ENCODE results near the gene ANKS1A. TPM values are rescaled to one million over a fixed set of nuclear protein-coding genes. Genes with fewer than 3 reads are reported as not detected.

ANKS1A gene
- total RNA-seq, 4 donors from 2014 or later = 5.3 to 8.6 (median 7.0) TPM

- TF ChIP-seq POLR2A (IDR thresholded peaks at IDR 0.05) (no peak), CTCF (IDR thresholded peaks at IDR 0.05 in 4 of 5, conservative IDR thresholded peaks at IDR 0.05 in 1 of 5) (no peak)
- Histone ChIP-seq H3K4me1 (peaks cover 36 to 42% of the 10 kb centered on the region in 2 donors), H3K9me3 (no peaks in the 10 kb centered on the region), H3K4me3 (no peak overlapping the region), H3K27me3 (no peaks in the 10 kb centered on the region), H3K36me3 (peaks cover 0 to 4% of the 10 kb centered on the region in 2 donors), H3K27ac (peak overlapping the region; percentile 24 to 72 (median 40))
- ATAC-seq = no peak
- in situ Hi-C loops (cut with MboI; ENCODE audit: low sequenced_read_pairs in 4 of 4) (no loop called here), intact Hi-C loops (cut with DNase I; ENCODE audit: low total_unique reads) (no loop called here)
- no peak for DNase-seq
Observed at GRCh38 chr6:35051997-35052583, 163.0 kb downstream of the ANKS1A start.

GRCh38 chr6:35052694-35053565 lies 163.9 kb downstream of the ANKS1A start:
- intact Hi-C loops (cut with DNase I; ENCODE audit: low total_unique reads) = no loop called here
- H3K4me1 ChIP-seq = peaks cover 28 to 34% of the 10 kb centered on the region in 2 donors

GRCh38 chr6:35053701-35054100 lies 164.6 kb downstream of the ANKS1A start:
- no peaks in the 10 kb centered on the region for H3K27me3 ChIP-seq
- in situ Hi-C loops (cut with MboI; ENCODE audit: low sequenced_read_pairs in 4 of 4) = no loop called here
- H3K9me3 ChIP-seq = no peaks in the 10 kb centered on the region
- intact Hi-C loops (cut with DNase I; ENCODE audit: low total_unique reads) = no loop called here
- H3K36me3 ChIP-seq = peaks cover 0 to 7% of the 10 kb centered on the region in 2 donors
- TF ChIP-seq CTCF (IDR thresholded peaks at IDR 0.05 in 4 of 5, conservative IDR thresholded peaks at IDR 0.05 in 1 of 5) = no peak
- TF ChIP-seq POLR2A (IDR thresholded peaks at IDR 0.05) = no peak
- peaks cover 20 to 26% of the 10 kb centered on the region in 2 donors for H3K4me1 ChIP-seq
- no peak overlapping the region for H3K4me3 ChIP-seq
- H3K27ac ChIP-seq = peak overlapping the region; percentile 24 to 49 (median 40)
- no peak for ATAC-seq
- no peak for DNase-seq

More at GRCh38 chr6:35052694-35053565, 163.9 kb downstream of the ANKS1A start:
- peak; percentile 34 to 41 for ATAC-seq
- in situ Hi-C loops (cut with MboI; ENCODE audit: low sequenced_read_pairs in 4 of 4) = no loop called here
- Histone ChIP-seq H3K9me3 (no peaks in the 10 kb centered on the region), H3K36me3 (peaks cover 0 to 4% of the 10 kb centered on the region in 2 donors), H3K4me3 (no peak overlapping the region), H3K27me3 (no peaks in the 10 kb centered on the region), H3K27ac (peak overlapping the region; percentile 31 to 72 (median 49))
- TF ChIP-seq CTCF (IDR thresholded peaks at IDR 0.05 in 4 of 5, conservative IDR thresholded peaks at IDR 0.05 in 1 of 5) (no peak), POLR2A (IDR thresholded peaks at IDR 0.05) (peak in 1 of 2 donors; percentile 13)
- DNase-seq = peak; percentile 16 to 49

- in situ Hi-C loops (cut with MboI; ENCODE audit: low sequenced_read_pairs in 4 of 4) (no loop called here), intact Hi-C loops (cut with DNase I; ENCODE audit: low total_unique reads) (no loop called here)
- H3K27ac ChIP-seq = peak overlapping the region in 2 of 4 donors; percentile 31 to 49
- no peak overlapping the region for H3K4me3 ChIP-seq
- ATAC-seq (no peak), DNase-seq (no peak)
- peaks cover 15 to 21% of the 10 kb centered on the region in 2 donors for H3K4me1 ChIP-seq
- no peaks in the 10 kb centered on the region for H3K27me3 ChIP-seq
- H3K36me3 ChIP-seq = peaks cover 0 to 12% of the 10 kb centered on the region in 2 donors
- no peaks in the 10 kb centered on the region for H3K9me3 ChIP-seq
- TF ChIP-seq POLR2A (IDR thresholded peaks at IDR 0.05) (no peak), CTCF (IDR thresholded peaks at IDR 0.05 in 4 of 5, conservative IDR thresholded peaks at IDR 0.05 in 1 of 5) (no peak)
Observed at GRCh38 chr6:35054106-35054742, 165.2 kb downstream of the ANKS1A start.
